Effector CD8-positive, alpha-beta T cell (primary cell): ENCODE results near the gene RBM44.

ENCODE experiments used
- DNase-seq: peaks from one replicate; lab custom pipeline; 2025; lab: John Stamatoyannopoulos, UW

RBM44 gene

GRCh38 chr2:237870126-237870525 lies 71.5 kb downstream of the RBM44 start:
- no peak for DNase-seq

DNA sequence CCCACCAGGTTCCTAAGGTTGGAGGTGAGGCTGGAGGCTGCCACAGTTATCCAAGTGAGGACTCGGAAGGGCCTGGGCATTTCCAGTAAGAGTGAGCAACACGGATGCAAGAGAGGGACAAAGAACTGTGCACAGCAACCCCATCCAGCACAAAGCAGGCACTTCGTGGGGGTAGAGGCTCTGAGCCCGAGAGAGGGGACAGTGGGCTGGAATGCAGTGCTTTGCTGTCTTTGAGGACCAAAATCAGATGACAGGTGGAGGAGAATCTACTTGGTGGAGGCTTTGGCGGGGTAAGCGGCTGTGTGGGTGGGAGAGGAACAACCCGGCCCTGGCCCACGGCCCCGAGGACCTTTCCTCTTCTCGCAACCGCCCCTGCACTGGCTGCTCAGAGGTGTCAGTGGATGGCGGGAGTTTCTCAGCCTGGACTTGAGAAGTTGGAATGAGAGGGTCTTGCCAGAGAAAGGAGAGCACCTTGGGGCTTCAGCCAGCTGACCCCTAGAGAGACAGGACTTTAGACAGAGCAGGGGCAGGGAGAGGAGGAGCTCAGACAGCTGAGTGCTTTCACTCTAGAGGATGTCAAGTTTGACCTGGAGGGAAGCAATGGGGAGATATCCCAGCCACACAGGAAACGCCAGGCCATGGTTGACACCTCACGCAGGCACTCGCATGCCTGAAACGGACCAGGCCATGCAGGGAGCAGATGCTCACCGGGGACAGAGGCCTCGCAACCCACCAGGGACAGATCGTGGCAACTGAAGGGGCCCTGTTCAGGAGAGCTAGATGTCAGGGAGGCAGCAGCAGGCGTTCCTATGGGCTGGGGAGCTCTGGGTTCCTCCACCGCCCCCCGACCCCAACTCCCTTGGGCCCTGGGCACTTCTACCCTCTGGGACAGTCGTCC lies 72.4 kb downstream of the RBM44 start:
- DNase-seq = no peak

DNA sequence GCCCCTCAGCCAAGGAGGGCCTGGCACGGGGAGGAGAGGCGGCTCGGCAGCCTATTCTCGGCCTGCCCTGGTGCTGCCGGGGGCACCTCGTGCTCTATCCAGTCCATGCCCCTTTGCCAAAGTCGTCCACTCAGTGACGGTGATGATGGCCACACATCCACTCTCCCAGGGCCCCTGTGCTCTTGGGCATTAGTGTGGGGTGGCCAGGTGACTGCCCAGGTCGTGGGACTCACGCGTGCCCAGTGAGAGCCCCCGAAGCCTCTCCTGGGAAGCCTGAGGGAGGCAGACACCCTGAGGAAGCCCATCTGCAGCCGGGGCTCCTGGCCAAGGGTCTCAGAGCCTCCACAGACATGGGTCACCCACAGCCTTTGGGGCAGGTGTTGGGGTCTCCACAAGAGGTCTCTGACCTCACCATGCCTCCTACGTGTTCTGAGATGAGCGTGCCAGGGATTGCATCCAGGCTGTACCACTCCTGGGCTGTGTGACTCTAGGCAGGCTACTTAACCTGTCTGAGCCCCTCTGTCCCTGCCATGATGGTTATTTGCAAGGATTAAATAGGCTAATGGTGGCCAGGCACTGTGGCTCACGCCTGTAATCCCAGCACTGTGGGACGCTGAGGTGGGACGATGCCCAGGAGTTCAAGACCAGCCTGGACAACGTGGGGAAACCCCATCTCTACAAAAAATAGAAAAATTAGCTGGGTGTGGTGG lies 73.8 kb downstream of the RBM44 start:
- DNase-seq = no peak

- no peak for DNase-seq
These were observed 74.8 kb downstream of the RBM44 start for GRCh38 chr2:237873421-237873831.

DNA sequence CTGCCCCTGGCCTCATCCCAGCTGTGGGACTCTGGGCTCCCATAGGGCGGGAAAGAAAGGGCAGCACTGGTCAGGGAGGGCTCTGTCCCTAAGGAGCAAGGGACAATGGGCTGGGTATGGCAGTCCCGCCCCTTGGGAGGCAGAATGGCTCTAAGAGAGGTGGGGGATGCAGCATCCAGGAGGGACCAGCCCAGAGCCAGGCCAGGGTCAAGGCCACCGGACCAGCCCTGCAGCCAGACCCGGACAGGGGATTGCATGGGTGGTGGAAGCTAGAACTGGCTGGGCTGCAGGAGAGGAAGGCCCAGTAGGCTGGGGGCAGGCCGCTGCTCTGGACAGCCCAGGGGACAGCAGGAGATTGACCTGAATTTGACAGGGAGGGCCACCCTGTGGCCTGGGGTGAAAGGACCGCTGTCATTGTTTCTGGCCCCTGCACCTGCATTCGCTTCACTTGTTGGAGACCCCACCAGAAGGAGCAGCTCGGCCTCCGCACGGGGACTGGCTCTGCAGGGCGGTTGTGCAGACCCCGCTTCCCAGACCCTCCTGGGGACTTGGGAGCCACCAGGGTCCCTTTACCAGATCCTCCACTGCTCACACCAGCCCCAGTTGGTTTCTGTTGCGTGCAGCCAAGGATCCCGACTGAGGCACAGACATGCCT lies 75.4 kb downstream of the RBM44 start:
- DNase-seq = no peak

DNA sequence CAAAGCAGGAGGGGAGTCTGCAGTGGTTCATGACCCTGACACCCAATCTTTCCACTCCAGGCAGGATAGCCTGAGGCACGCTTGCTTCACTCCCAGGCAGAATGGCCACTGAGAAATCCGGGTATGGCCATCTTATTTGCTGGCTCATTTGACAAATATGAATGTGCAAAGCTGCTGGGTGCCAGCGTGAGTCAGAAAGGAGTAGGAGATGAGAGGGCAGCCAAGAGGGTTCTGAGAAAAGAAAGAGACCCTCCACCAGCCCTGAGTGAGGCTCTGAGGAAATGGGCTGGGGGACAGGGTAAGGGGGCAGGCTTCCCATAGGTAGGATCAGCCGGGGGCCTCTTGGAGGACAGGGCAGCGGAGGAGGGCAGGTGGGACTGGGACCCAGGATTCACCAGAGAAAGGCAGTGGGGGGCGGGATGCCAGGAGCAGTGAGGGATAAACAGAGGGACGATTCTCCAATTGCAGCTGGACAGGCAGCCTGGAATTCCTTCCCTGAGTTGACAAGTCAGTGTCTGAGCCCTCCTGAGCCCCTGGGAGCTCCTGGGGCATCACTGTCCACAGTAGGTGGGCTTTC lies 76.1 kb downstream of the RBM44 start:
- no peak for DNase-seq

- DNase-seq = no peak
These were observed 76.9 kb downstream of the RBM44 start for GRCh38 chr2:237875256-237876060.

DNA sequence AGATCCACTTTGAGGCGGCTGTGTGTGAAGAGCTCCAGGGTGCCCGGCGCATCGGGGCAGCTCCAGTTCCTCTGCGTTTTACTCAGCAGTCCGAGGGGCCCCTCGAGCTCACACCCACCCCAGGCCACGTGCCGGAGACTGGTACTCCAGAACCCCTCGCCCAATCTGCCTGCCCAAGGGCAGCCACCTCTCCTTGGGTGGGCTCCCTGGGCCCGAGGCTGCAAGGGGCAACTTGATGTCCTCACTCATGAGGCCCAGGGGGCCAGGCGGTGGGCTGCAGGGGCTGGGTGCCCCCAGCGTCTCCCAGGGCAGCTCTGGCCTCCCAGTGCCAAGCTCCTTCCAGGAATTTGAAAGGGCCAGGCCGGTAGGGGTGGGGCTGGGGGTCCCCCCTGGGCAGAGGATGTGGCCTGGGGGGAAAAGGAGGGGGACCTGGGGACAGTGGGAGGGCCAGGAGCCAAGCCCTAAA lies 77.5 kb downstream of the RBM44 start:
- no peak for DNase-seq

- DNase-seq = no peak
These were observed 78.0 kb downstream of the RBM44 start for GRCh38 chr2:237876532-237876931.

DNA sequence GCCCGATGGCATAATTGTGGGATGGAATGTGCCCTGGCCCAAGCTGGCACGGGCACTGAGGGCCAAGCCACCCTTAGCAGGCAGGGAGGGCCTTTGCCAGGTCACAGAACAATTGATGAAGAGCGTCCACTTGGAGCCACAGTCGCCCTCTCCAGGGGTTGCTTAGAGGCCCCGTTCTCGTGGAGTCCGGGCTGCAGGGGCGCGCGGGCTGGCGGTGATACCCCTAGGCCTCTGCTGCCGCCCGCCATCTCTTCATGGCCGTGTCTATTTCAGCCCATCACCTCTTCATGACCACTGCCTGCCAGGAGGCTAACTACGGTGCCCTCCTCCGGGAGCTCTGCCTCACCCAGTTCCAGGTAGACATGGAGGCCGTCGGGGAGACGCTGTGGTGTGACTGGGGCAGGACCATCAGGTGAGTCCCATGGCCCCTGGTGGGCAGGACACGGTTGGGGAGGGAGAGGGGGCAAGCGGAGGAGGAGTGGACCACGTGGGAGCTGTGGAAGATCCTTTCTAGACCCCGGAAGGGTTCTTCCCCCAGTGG lies 78.4 kb downstream of the RBM44 start:
- DNase-seq = no peak

DNA sequence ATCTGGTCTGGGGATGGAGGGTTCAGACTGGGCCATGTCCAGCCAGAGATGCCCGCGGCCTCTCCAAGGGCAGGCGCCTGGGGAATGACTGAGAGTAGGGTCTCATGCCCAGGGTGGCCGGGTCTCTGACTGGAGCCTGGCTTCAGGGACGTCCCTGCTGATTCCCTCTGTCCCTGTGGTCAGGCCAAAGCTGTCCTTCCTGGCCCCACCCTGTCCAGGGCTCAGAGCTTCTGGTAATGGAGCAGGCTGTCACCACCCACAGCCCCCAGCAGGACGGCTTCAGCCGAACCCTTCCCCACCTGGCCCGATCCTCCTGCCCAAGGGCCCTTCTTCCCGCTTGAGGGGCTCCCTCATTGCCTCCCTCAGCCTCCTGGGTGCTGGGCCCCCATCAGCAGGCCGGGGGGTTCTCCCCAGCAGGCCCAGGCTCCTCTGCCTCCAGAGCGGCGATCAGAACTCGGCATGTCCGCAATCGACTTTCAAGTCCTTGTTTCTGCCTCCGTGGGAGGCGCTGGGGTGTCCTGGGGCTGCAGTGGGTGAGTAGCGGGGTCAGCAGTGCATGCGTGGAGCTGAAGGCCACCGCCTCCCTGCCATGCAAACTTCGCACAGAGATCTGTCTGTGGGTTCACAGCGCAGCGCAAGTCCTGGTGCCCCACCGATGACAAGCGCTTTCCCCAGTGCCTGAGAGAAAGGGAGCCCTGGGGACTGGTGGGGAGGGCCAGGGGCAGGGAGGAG lies 79.2 kb downstream of the RBM44 start:
- no peak for DNase-seq

GRCh38 chr2:237878321-237879057 lies 79.9 kb downstream of the RBM44 start:
- no peak for DNase-seq

DNA sequence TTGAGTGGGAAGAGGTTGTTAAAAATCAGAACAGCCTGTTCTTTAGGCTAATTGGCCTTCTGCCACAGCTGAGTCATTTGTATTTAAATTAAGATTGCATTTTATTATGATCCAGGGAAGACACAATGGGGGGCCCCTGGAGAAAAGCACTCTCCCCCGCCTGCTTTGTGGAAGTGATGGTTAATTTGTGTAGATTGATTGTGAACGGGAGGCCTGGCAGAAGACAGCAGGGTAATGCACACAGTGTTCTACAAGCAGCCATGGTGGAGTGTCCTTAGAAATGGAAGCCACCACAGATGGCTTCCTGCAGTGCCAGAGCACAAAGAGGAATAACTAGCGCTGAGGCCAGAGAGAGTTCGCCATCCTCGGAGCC lies 80.5 kb downstream of the RBM44 start:
- no peak for DNase-seq

- DNase-seq = no peak
These were observed 81.5 kb downstream of the RBM44 start for GRCh38 chr2:237879991-237880560.

DNA sequence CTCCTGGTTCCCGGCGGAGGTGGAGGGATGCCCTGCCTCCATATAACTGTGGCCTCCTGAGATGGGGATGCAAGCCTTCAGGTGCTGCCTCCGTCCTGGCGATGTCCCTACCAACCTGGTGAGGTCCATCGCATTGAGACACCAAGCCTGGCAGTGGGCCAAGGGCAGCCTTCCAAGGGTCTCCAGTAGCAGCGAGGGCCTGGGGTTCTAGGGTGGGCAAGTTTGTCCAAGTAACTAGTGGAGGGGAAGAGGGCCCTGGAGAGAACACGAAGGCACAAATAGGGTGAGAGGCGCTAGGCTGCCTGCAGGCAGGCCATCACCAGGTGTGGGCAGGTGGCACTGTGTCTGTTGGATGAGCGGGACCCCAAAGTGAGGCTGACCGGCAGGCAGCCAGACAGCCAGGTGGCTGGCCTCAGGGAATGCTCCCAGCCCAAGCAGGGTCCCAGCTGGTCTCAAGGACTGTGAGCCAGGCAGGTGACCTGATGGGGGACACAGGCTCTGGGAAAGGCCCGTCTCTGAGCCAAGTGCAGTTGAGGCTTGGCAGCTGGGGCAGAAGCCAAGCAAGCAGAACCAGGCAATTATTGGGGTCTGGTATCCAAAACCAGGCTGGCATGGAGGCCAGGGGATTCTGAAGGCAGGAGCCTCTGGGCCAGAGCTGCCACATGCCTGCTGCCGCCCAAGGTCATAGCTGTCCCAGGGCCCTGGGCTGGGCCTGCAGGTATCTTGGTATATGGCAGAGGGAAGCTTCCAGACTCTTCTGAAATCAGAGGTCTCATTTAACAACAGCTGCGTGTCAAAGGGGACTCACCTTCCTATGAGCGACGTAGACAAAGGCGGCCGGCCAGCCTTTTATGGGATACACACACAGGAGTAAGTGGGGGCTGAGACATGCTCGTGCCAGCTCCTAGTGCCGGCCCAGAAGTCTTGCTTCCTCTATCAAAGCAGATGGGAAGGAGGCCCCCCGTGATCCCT lies 84.2 kb downstream of the RBM44 start:
- DNase-seq = no peak

- no peak for DNase-seq
These were observed 85.4 kb downstream of the RBM44 start for GRCh38 chr2:237883951-237884446.

GRCh38 chr2:237884681-237885080 lies 86.1 kb downstream of the RBM44 start:
- no peak for DNase-seq
